Hepatocyte (in vitro differentiated cells): ENCODE results near the gene RAP1B. TPM values are rescaled to one million over a fixed set of nuclear protein-coding genes. Genes with fewer than 3 reads are reported as not detected.

ENCODE experiments used
- DNase-seq: peaks from one replicate; pipeline ENCODE4 v3.0.0-alpha.2; 2016; ENCODE audit warnings: low spot score
- H2AFZ ChIP-seq: fragments of 200-600 bp; sonication (generic); 2 replicates; pipeline ENCODE4 v1.6.0; 2016; ENCODE audit warnings: antibody characterized with exemption, mild to moderate bottlenecking
- H3K27ac ChIP-seq: fragments of 200-600 bp; sonication (generic); 2 replicates; pipeline ENCODE4 v1.5.1; 2016; ENCODE audit warnings: mild to moderate bottlenecking
- H3K27me3 ChIP-seq: fragments of 200-600 bp; sonication (generic); 2 replicates; pipeline ENCODE4 v1.6.1; 2016
- H3K36me3 ChIP-seq: fragments of 200-600 bp; sonication (generic); replicated peaks from 2 replicates; pipeline ENCODE4 v1.5.1; 2016; ENCODE audit warnings: low read depth; ENCODE audit not compliant: insufficient read depth
- H3K4me1 ChIP-seq: fragments of 200-600 bp; sonication (generic); 2 replicates; pipeline ENCODE4 v1.5.1; 2016; ENCODE audit warnings: mild to moderate bottlenecking, moderate library complexity; ENCODE audit not compliant: insufficient read depth
- H3K4me2 ChIP-seq: fragments of 200-600 bp; sonication (generic); 2 replicates; pipeline ENCODE4 v1.6.0; 2016
- H3K4me3 ChIP-seq: fragments of 200-600 bp; sonication (generic); 2 replicates; pipeline ENCODE4 v1.5.1; 2016; ENCODE audit warnings: mild to moderate bottlenecking
- H3K79me2 ChIP-seq: fragments of 200-600 bp; sonication (generic); 2 replicates; pipeline ENCODE4 v1.6.0; 2017; ENCODE audit warnings: mild to moderate bottlenecking
- H3K9me2 ChIP-seq: fragments of 200-600 bp; sonication (generic); replicated peaks from 2 replicates; pipeline ENCODE4 v1.6.0; 2017; ENCODE audit warnings: mild to moderate bottlenecking; ENCODE audit not compliant: insufficient read depth
- H3K9me3 ChIP-seq: fragments of 200-600 bp; sonication (generic); 2 replicates; pipeline ENCODE4 v1.5.1; 2016; ENCODE audit warnings: low read depth, mild to moderate bottlenecking
- H4K20me1 ChIP-seq: fragments of 200-600 bp; sonication (generic); 2 replicates; pipeline ENCODE4 v1.6.0; 2016; ENCODE audit warnings: mild to moderate bottlenecking; ENCODE audit not compliant: insufficient read depth, poor library complexity, severe bottlenecking
- EZH2 ChIP-seq: fragments of 200-600 bp; sonication (generic); IDR thresholded peaks from 2 replicates; pipeline ENCODE4 v1.6.1; 2016; ENCODE audit warnings: antibody characterized with exemption, mild to moderate bottlenecking, borderline replicate concordance
- EZH2phosphoT487 ChIP-seq: fragments of 200-600 bp; sonication (generic); IDR thresholded peaks from one replicate; pipeline ENCODE4 v1.6.1; 2018; ENCODE audit warnings: antibody characterized with exemption, mild to moderate bottlenecking, low read depth, moderate library complexity; ENCODE audit not compliant: unreplicated experiment, severe bottlenecking
- WGBS: methylation state at CpG from one replicate; pipeline ENCODE4 v1.1.6; 2016; ENCODE audit warnings: low lambda C conversion rate; ENCODE audit errors: missing lambda C conversion rate; 5-methylcytosine and 5-hydroxymethylcytosine counted together
- polyA plus RNA-seq: library from polyadenylated mRNA; unstranded; fragments of >200 nt; fragmentation: Nextera tagmentation; extraction: Ambion mirVana; gene quantifications from 2 replicates; pipeline ENCODE4 v1.2.1, GENCODE V29; 2016
- total RNA-seq: library from RNA; depleted of rRNA; stranded (reverse); fragments of >200 nt; gene quantifications from 2 replicates; pipeline ENCODE4 v1.2.3, GENCODE V29; 2014
- TF ChIP-seq, protein P1 (sequence below): fragments of 200-600 bp; sonication (generic); IDR thresholded peaks from 2 replicates; pipeline ENCODE4 v1.5.1; 2016; ENCODE audit warnings: antibody characterized with exemption, mild to moderate bottlenecking; ENCODE audit not compliant: poor library complexity

RAP1B gene
- total and polyA plus RNA-seq, 2 experiments from 2014 or later: 179 to 257 TPM

DNA sequence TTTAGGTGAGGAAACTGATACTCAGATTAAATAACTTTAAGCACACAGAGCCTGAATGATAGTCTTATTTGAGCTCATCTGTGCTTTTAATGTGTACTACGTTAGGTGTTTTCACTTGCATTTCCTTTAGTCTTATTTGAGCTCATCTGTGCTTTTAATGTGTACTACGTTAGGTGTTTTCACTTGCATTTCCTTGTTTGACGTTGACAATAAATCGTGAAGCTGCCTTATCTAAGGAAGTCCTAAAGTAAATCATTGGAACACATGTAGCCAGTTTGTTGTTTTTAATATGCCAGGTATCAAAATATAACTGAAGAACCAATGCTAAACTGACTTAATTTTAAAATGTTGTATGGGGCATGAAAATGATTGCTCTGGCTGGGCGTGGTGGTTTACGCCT is 2.0 kb downstream of the RAP1B start:
- Histone ChIP-seq H3K9me2 (no peaks in the 10 kb centered on the region), H3K4me3 (peak overlapping the region; percentile 77), H2AFZ (no peak overlapping the region), H3K4me1 (peaks cover 29% of the 10 kb centered on the region), H3K9me3 (no peaks in the 10 kb centered on the region), H3K4me2 (peak overlapping the region; percentile 78), H3K36me3 (no peaks in the 10 kb centered on the region), H3K27me3 (no peaks in the 10 kb centered on the region), H3K79me2 (peaks cover 65% of the 10 kb centered on the region), H4K20me1 (peaks cover 54% of the 10 kb centered on the region), H3K27ac (peak overlapping the region; percentile 100)
- TF ChIP-seq, protein P1, sequence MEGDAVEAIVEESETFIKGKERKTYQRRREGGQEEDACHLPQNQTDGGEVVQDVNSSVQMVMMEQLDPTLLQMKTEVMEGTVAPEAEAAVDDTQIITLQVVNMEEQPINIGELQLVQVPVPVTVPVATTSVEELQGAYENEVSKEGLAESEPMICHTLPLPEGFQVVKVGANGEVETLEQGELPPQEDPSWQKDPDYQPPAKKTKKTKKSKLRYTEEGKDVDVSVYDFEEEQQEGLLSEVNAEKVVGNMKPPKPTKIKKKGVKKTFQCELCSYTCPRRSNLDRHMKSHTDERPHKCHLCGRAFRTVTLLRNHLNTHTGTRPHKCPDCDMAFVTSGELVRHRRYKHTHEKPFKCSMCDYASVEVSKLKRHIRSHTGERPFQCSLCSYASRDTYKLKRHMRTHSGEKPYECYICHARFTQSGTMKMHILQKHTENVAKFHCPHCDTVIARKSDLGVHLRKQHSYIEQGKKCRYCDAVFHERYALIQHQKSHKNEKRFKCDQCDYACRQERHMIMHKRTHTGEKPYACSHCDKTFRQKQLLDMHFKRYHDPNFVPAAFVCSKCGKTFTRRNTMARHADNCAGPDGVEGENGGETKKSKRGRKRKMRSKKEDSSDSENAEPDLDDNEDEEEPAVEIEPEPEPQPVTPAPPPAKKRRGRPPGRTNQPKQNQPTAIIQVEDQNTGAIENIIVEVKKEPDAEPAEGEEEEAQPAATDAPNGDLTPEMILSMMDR: no peak
- TF ChIP-seq EZH2phosphoT487 (no peak), EZH2 (no peak)
- WGBS: 41% methylated on average over 6 of the region's 6 CpGs
- DNase-seq: peak; percentile 5

DNA sequence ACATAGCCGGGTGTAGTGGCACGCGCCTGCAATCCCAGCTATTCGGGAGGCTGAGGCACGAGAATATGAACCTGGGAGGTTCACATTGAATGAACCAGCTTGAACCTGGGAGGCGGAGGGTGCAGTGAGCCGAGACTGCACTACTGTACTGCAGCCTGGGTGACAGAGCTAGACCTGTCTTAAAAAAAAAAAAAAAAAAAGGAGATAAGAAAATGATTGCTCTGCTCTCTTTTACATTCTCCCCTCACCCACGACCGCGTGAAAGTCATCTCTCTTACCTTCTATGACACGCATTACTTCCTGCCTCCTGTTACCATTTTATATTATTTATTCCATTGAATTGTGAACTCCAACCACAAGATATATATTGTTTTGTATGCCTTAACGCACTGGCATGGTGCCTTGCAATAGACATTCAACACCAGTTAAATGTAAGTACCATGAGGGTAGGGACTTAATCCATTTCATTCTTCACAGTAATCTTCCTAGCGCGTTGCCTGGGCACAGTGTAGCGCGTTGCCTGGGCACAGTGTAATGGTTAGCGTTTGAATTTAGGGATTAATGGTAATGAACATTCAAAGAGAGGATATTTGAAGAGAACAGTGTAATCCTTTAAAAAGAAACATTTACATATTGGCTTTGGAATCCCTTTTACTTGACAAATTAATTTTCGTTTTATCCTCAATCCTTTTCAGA is 2.7 kb downstream of the RAP1B start:
- Histone ChIP-seq H2AFZ (no peak overlapping the region), H3K36me3 (no peaks in the 10 kb centered on the region), H3K9me2 (no peaks in the 10 kb centered on the region), H4K20me1 (peaks cover 61% of the 10 kb centered on the region), H3K4me3 (peak overlapping the region; percentile 77), H3K79me2 (peaks cover 72% of the 10 kb centered on the region), H3K27ac (peak overlapping the region; percentile 100), H3K9me3 (no peaks in the 10 kb centered on the region), H3K4me2 (peak overlapping the region; percentile 78), H3K4me1 (peaks cover 29% of the 10 kb centered on the region), H3K27me3 (no peaks in the 10 kb centered on the region)
- DNase-seq: peak; percentile 10
- 78% methylated on average over 18 of the region's 18 CpGs for WGBS
- TF ChIP-seq EZH2phosphoT487: no peak
- TF ChIP-seq, protein P1: no peak
- no peak for TF ChIP-seq EZH2

DNA sequence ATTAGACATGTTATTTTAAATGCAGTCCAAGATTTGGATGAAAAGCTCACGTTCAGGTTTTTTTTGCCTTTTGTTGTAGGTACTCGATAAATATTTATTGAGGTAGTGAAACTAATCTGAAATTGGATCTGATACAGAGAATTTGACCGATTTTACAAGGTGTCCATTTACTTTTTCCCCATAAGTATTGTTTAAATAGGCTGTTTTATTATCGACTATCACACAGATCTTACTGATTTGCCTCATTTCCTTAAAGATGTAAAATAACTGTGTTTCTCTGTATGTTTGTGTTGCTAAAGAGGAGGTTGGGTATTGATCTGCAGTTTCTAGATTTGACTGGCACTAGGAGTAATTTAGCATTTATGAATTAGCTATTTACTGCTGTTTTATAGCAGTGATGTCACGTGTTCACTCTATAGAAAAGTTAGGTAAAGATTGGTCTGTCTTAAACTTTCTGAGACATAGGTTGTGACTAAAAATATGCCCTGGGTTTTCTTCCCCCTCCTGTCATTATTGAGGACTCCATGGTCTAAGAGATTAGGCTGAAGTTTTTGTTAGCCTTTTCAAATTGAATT is 3.5 kb downstream of the RAP1B start:
- Histone ChIP-seq H3K4me2 (peak overlapping the region; percentile 78), H3K27me3 (no peaks in the 10 kb centered on the region), H2AFZ (no peak overlapping the region), H3K4me1 (peaks cover 29% of the 10 kb centered on the region), H3K9me2 (no peaks in the 10 kb centered on the region), H4K20me1 (peaks cover 69% of the 10 kb centered on the region), H3K79me2 (peaks cover 80% of the 10 kb centered on the region), H3K36me3 (no peaks in the 10 kb centered on the region), H3K9me3 (no peaks in the 10 kb centered on the region), H3K27ac (peak overlapping the region; percentile 100), H3K4me3 (peak overlapping the region; percentile 31)
- TF ChIP-seq EZH2: no peak
- no peak for TF ChIP-seq EZH2phosphoT487
- TF ChIP-seq, protein P1: no peak
- WGBS: 42% methylated on average over 5 of the region's 5 CpGs
- DNase-seq: no peak
